ENCODE data around the gene LTA.

LTA gene

DNA sequence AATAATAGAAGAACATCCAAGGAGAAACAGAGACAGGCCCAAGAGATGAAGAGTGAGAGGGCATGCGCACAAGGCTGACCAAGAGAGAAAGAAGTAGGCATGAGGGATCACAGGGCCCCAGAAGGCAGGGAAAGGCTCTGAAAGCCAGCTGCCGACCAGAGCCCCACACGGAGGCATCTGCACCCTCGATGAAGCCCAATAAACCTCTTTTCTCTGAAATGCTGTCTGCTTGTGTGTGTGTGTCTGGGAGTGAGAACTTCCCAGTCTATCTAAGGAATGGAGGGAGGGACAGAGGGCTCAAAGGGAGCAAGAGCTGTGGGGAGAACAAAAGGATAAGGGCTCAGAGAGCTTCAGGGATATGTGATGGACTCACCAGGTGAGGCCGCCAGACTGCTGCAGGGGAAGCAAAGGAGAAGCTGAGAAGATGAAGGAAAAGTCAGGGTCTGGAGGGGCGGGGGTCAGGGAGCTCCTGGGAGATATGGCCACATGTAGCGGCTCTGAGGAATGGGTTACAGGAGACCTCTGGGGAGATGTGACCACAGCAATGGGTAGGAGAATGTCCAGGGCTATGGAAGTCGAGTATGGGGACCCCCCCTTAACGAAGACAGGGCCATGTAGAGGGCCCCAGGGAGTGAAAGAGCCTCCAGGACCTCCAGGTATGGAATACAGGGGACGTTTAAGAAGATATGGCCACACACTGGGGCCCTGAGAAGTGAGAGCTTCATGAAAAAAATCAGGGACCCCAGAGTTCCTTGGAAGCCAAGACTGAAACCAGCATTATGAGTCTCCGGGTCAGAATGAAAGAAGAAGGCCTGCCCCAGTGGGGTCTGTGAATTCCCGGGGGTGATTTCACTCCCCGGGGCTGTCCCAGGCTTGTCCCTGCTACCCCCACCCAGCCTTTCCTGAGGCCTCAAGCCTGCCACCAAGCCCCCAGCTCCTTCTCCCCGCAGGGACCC, 2.3 kb downstream of the LTA start:
- no peak for DNase-seq

DNA sequence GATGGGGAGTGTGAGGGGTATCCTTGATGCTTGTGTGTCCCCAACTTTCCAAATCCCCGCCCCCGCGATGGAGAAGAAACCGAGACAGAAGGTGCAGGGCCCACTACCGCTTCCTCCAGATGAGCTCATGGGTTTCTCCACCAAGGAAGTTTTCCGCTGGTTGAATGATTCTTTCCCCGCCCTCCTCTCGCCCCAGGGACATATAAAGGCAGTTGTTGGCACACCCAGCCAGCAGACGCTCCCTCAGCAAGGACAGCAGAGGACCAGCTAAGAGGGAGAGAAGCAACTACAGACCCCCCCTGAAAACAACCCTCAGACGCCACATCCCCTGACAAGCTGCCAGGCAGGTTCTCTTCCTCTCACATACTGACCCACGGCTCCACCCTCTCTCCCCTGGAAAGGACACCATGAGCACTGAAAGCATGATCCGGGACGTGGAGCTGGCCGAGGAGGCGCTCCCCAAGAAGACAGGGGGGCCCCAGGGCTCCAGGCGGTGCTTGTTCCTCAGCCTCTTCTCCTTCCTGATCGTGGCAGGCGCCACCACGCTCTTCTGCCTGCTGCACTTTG, 3.3 kb downstream of the LTA start, which contains the start of gene TNF:
Gene TNF, plus strand, starts transcription at position 231 of the 567 bp plus-strand sequence. Its CDS starts 177 bp downstream, at position 408.
- DNase-seq, result peak; percentile 79

DNA sequence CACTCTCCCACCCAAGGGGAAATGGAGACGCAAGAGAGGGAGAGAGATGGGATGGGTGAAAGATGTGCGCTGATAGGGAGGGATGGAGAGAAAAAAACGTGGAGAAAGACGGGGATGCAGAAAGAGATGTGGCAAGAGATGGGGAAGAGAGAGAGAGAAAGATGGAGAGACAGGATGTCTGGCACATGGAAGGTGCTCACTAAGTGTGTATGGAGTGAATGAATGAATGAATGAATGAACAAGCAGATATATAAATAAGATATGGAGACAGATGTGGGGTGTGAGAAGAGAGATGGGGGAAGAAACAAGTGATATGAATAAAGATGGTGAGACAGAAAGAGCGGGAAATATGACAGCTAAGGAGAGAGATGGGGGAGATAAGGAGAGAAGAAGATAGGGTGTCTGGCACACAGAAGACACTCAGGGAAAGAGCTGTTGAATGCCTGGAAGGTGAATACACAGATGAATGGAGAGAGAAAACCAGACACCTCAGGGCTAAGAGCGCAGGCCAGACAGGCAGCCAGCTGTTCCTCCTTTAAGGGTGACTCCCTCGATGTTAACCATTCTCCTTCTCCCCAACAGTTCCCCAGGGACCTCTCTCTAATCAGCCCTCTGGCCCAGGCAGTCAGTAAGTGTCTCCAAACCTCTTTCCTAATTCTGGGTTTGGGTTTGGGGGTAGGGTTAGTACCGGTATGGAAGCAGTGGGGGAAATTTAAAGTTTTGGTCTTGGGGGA, 4.0 kb downstream of the LTA start:
- no peak for DNase-seq

DNA sequence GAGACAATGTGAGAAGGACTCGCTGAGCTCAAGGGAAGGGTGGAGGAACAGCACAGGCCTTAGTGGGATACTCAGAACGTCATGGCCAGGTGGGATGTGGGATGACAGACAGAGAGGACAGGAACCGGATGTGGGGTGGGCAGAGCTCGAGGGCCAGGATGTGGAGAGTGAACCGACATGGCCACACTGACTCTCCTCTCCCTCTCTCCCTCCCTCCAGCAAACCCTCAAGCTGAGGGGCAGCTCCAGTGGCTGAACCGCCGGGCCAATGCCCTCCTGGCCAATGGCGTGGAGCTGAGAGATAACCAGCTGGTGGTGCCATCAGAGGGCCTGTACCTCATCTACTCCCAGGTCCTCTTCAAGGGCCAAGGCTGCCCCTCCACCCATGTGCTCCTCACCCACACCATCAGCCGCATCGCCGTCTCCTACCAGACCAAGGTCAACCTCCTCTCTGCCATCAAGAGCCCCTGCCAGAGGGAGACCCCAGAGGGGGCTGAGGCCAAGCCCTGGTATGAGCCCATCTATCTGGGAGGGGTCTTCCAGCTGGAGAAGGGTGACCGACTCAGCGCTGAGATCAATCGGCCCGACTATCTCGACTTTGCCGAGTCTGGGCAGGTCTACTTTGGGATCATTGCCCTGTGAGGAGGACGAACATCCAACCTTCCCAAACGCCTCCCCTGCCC, 4.9 kb downstream of the LTA start:
- peak; percentile 51 for DNase-seq

DNA sequence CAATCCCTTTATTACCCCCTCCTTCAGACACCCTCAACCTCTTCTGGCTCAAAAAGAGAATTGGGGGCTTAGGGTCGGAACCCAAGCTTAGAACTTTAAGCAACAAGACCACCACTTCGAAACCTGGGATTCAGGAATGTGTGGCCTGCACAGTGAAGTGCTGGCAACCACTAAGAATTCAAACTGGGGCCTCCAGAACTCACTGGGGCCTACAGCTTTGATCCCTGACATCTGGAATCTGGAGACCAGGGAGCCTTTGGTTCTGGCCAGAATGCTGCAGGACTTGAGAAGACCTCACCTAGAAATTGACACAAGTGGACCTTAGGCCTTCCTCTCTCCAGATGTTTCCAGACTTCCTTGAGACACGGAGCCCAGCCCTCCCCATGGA, 5.5 kb downstream of the LTA start:
- no peak for DNase-seq

DNA sequence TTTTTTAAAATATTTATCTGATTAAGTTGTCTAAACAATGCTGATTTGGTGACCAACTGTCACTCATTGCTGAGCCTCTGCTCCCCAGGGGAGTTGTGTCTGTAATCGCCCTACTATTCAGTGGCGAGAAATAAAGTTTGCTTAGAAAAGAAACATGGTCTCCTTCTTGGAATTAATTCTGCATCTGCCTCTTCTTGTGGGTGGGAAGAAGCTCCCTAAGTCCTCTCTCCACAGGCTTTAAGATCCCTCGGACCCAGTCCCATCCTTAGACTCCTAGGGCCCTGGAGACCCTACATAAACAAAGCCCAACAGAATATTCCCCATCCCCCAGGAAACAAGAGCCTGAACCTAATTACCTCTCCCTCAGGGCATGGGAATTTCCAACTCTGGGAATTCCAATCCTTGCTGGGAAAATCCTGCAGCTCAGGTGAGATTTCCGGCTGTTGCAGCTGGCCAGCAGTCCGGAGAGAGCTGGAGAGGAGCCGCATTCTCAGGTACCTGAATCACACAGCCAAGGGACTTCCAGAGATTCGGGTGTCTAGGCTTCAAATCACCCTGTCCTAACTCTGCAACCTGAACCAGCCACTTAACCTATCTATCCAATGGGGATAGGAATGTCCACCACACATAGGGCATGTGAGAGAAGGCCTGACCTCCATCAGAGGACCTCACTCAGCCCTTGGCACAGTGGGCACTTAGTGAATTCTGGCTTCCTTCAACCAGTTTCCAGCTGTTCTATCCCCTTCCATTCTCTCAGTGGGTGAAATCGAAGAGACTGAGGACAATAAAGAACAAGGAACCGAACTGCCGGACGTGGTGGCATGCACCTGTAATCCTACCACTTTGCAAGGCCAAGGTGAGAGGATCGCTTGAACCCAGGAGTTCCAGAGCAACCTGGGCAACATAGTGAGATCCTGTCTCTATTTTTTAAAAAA, 6.4 kb downstream of the LTA start:
- no peak for DNase-seq

DNA sequence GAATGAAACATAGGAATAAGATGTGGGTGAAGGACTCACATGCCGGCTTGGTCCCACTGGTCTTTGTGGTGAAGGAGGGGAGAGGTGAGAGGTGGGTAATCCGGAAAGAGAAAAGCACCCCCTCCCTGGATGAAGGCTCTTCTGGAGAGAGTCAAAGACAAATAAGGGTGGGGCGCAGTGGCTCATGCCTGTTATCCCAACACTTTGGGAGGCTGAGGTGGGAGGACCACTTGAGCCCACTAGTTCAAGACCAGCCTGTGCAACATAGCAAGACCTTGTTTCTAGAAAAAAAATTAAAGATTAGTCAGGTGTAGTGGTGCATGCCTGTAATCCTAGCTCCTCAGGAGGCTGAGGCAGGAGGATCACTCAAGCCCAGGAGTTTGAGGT, 7.0 kb downstream of the LTA start:
- no peak for DNase-seq

DNA sequence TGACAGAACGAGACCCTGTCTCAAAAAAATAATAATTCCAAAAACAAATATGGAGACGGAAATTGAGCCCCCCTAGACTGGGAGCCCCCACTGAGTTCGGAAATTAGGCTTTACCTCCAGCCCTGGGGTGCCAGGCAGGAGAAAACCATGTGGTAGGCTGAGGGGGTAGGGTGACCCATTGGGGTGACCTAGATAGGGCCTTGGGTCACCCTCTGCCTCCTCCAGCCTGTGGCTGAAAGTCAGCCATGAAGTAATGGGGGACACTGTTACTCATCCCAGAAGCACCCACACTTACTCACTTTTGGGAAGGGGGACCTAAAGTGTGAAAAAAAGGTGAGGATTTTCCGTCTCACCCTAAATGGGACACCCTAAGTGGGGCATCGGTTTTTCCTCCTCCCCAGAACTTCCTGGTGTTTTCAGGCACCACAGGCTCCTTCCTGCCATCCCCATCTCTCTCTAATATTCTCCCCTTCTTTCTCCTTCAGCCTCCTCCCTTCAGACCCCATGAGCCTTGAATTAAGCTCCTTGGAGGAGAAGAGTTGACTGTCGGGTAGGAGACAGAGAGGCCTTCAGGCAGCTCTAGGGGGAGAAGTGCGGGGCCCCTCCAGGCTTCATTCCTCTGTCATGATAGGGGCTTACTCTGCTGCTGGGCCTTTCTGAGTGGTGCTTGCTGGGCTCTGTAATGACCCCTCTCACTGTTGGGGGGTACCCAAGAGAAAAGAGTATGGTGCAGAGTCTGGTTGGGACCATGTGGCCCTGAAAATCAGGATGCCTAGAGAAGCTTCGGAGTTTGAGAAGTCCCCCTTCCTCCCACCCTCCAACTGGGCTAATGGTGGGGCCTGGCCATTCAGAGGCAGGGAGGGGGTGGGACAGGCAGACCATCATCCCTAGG, 7.7 kb downstream of the LTA start:
- DNase-seq, result no peak

DNA sequence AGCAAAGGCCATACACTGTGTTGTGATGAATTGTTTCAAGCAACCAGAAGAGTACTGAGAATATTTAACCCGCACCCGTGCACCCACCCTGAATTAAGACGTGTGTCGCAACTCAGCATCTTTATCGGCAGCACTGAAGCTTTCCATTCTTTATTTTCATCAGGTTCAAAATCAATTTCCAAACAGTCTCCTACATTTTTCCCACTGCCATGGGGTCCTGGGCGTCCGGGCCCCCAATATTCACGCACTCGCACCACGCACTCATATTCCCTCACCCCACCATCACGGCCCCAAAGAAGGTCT, 8.3 kb downstream of the LTA start:
- DNase-seq, result no peak

DNA sequence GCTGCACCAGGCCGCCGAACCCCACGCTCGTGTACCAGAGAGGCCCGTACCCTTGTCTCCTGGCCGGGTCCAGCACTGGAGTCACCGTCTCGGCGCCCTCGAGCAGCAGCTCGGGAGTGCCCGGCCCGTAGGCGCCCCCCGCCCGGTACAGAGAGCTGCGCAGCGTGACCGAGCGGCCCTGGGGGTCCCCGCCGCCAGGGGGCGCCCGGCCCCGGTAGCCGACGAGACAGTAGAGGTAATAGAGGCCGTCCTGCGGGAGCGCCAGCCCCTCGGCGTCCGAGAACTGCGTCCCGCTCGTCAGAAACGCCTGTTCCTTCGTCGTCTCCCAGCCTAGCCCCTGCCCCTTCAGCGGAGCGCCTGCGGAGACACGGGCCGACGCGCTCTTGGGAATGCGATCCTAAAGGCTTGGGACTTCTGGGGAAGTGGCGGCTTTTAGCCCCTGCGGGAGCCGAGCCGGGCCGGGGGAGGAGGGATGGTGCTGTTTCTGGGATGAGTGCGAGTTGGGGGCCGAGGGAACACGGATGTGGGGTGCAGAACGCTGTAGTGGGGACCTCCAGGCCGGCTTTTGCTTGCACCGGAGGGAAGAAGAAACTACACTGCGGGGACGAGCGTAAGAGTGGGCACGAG, 8.8 kb downstream of the LTA start:
- DNase-seq, result peak; percentile 94

DNA sequence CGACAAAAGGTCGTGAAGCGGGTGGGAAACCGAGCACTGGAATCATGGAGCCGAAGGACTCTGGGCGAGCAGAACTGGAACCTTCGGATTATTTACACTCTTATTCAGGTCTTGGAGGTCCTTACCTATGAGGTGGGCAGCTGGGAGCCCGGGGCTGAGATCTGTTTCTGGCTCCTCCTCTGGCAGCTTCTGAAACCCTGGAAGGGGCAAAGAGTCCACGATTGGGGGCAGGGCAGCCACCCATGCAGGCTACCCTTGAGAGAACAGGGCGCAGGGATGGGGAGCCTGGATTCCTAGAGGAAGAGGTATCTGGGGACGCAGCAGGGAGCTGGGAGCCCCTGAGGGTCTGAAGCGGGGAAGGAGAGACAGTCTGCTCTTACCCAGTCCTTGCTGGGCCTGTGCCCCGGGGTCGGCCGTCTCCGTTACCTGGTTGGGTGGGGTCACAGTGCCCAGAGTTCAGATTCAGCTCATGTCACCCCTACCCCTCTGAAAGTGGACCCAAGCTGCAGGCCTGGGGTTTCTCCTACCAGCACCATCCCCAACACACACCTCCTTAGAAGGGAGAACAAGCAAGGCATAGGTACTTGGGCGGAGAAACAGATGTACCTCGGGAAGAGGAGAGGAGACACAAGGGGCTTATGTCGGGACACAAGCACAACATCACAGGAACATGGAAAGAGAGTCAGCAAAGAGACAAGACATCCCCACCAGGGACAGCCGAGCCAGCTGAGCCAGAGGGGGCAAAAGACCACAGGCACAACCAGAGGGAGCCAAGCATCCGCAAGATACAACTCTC, 9.5 kb downstream of the LTA start:
- DNase-seq, result no peak

DNA sequence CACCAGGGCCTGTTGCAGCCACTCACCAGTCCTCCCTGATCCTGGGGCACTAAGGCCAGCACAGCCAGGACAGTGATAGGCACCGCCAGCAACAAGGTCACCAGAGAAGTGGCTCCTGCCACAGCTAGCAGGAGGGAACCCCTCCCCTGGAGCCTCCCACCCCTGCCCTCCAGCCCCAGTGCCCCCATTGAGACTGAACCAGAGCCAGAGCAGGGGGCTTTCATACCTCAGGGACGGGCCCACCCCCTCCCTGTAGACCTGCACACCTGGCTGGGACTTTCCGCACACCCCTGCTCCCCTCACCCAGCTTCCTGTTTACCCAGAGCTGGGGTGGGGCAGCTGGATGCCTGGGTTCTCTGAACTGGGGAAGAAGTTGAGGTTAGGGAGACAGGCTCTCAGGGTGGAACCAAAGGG, 10.1 kb downstream of the LTA start, which contains the start of gene LTB:
Gene LTB, minus strand, starts transcription at position 195 of the 414 bp plus-strand sequence. Its CDS starts 7 bp downstream, at position 188.
- peak; percentile 74 for DNase-seq

DNA sequence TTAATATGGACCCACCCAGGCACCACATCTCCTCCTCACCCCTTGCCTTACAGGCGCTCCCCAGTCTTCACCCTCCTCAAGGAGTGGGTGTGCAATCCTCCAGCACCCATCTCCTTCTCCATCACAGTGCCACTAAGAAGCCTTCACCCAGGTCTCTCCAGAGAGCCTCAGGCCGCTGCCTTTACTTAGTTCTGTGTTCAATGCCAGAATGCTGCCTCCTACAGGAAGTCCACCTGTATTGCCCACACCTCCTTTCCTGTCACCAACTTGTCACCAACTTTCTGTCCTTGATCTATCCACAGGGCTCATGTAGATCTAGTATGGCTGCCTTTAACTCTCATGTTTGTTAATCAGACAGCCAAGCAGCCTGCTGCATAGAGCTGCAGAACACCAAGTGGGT, 13.4 kb downstream of the LTA start:
- no peak for DNase-seq

DNA sequence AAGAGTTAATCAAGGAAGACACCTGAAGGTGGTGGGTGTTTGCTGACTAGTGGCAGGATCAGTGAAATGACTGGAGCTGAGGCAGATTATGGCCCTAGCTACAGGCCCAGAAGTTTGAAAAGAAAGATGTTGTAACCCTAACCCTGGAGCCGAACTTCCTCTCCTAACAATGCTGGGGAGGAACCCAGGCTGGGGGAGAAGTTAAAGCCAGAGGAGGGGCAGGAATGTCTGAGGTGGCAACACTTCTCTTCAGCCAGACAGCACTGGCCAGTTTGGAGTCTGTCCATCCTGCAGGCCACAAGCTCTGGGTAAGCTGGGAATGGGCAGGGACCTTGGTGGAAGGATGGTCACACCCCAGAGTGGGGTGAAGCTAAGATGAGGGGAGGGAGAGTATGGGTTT, 13.9 kb downstream of the LTA start, which contains the start of gene LST1:
Gene LST1, plus strand, starts transcription at position 270 of the 400 bp plus-strand sequence. CDS start 1,023 bp downstream, outside the sequence.
- no peak for DNase-seq

DNA sequence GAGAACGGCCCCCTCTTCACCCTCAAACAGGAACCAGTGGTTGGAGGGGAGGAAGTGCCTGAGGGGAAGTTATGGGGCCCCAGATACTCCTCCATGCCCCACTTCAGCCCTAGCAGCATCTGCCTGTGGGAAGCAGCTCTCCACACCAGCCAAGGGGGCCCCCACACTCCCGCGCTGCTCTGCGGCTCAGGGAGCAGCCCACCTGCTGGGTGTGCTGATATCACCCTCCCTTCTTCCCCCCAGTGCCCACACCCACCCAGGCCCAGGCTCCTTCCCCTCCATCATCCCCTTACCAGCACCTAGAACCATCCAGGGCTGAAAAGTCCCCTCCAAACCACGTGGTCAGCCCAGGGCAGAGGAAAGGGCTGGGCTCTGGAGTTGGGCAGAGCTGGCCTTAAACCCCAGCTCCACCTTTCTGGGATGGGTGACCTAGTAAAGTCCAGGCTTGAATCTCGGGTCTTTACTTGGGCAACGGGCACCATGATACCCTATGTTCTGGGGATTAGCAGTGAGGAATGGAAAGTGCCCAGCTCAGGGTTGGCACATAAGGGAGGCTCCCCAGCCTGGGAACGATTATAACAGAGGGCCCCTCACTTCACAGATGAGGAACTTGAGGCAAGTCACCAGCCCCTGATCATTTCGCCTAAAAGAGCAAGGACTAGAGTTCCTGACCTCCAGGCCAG, 14.7 kb downstream of the LTA start:
- DNase-seq, result no peak

DNA sequence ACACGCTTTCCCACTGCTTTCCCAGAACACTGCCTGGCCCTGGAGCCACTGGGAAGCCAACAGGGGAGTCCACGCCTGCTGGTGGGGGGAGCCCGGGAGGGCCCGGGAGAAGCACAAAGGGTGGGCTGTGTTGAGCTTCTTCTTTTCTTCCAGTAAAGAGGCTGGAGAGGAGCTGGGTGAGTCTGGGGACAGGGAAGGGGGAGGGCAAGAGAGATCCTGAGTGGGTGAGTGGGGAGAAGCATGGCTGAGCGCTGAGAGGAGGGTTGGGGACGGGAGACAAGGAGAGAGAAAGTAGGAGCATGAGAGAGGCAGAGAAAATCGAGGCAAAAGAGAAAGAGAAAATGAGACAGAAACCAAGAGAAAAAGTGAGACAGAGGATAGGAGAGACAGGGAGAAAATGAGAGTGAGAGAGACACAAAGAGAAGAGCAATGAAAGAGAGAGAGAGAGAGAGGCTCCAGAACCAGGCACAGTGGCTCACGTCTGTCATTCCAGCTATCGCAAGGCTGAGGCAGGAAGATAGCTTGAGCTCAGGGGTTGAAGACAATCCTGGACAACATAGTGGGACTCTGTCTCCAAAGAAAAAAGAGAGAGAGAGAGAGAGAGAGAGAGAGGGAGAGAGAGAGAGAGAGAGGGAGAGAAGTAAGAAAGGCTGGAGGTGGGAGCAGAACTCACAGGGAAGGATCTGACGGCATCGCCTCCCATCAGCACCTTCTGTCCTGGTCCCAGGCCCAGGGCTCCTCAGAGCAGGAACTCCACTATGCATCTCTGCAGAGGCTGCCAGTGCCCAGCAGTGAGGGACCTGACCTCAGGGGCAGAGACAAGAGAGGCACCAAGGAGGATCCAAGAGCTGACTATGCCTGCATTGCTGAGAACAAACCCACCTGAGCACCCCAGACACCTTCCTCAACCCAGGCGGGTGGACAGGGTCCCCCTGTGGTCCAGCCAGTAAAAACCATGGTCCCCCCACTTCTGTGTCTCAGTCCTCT, 16.0 kb downstream of the LTA start:
- DNase-seq, result no peak

DNA sequence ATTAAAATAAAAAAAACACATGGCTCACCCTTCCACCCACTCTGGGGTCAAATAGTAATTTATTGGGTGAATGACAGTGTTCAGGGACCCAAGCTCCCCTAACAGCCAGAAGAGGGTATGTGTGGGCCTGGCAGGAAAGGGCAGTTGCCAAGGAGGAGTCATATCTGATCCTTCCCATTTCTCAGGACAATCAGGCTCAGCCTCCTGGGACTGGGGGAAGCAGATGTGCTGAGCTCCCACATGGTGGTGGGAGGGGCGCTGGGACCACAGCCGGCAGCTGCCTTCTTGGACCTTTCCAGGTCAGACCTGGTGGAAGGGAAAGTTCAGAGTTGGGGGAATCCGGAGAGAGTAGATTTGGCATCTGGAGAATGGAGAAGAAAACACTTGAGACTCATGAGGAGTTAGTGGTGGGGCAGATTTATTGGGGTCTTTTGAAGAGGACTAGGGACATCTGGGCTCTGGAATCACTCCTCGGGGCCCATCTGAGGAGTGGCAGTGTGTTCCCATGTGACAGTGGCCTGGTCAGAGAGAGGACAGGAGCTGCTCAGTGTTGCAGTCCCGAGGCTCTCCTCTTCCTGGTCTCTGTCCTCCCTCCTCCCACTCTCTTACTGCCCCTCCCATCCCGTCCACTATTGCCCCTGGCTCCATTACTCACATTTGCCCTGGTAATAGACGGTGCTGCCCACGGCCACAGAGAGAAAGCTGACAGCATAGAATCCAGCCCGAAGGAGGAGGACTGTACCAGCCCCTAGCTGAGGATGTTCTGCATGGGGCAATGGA, 17.0 kb downstream of the LTA start:
- DNase-seq, result no peak

Data from activated T-cell treated with anti-CD3 and anti-CD28 coated beads, Interleukin-2, amount 50 U/mL, for 1 hour (primary cell).